K562 (cell line): ENCODE measurements around the gene DUS1L. TPM values are rescaled to one million over a fixed set of nuclear protein-coding genes. Genes with fewer than 3 reads are reported as not detected.

ENCODE experiments used
- AFF4 ChIP-seq: sonication (generic); formaldehyde crosslinking; IDR thresholded peaks from 2 replicates; pipeline ENCODE4 v1.8.0; 2023; ENCODE audit warnings: mild to moderate bottlenecking, missing genetic modification reagents
- ASH1L ChIP-seq: fragments of 450-650 bp; IDR thresholded peaks from 2 replicates; pipeline ENCODE4 v1.6.1; 2018; ENCODE audit warnings: borderline replicate concordance, mild to moderate bottlenecking, low read depth; ENCODE audit not compliant: partially characterized antibody
- CREM ChIP-seq: IDR thresholded peaks from 2 replicates; pipeline ENCODE4 v1.6.1; 2014; ENCODE audit warnings: antibody characterized with exemption, low read depth
- ESRRA ChIP-seq: fragments of 450-650 bp; IDR thresholded peaks from 2 replicates; pipeline ENCODE4 v1.6.1; 2014; ENCODE audit warnings: low read depth, mild to moderate bottlenecking, moderate library complexity, borderline replicate concordance
- HBP1 ChIP-seq: fragments of 450-650 bp; formaldehyde crosslinking; IDR thresholded peaks from 2 replicates; pipeline ENCODE4 v1.4.0; 2022; ENCODE audit warnings: missing genetic modification characterization
- MGA ChIP-seq: fragments of 450-650 bp; IDR thresholded peaks from 2 replicates; pipeline ENCODE4 v1.6.1; 2016; ENCODE audit warnings: mild to moderate bottlenecking, moderate library complexity
- POLR2G ChIP-seq: fragments of 200-400 bp; formaldehyde crosslinking; IDR thresholded peaks from 2 replicates; pipeline ENCODE4 v1.6.1; 2017; ENCODE audit warnings: low read depth, mild to moderate bottlenecking, antibody characterized with exemption, low read length, moderate library complexity
- XRCC3 ChIP-seq: fragments of 450-650 bp; IDR thresholded peaks from 2 replicates; pipeline ENCODE4 v1.6.1; 2017; ENCODE audit warnings: mild to moderate bottlenecking, moderate library complexity
- ZBTB17 ChIP-seq: fragments of 450-650 bp; formaldehyde crosslinking; IDR thresholded peaks from 2 replicates; pipeline ENCODE4 v1.4.0; 2020; ENCODE audit warnings: mild to moderate bottlenecking
- ZNF23 ChIP-seq: fragments of 250-450 bp; sonication (Bioruptor Pico); IDR thresholded peaks from 2 replicates; pipeline ENCODE4 v1.4.0; 2020; ENCODE audit warnings: mild to moderate bottlenecking
- polyA plus RNA-seq, 8 experiments: library from polyadenylated mRNA; depleted of rRNA in 4 of 8; stranded (reverse) in 5 of 8; unstranded in 3 of 8; fragments of >200 nt; fragmentation: Nextera tagmentation in 2 of 8; fragmentation: Illumina TruSeq in 1 of 8; extraction: Ambion mirVana in 2 of 8; extraction: Trizol in 1 of 8; gene quantifications; 2 replicates each; pipeline versions ENCODE4 v1.2.1 to v1.2.3, GENCODE V29; 2011 to 2014; ENCODE audit warnings: inconsistent platforms in 1 of 8, missing spikeins in 1 of 8
- total RNA-seq, 7 experiments: library from RNA; depleted of rRNA in 6 of 7; stranded (reverse); fragments of >200 nt in 6 of 7; fragmentation: Illumina TruSeq in 2 of 7; extraction: Trizol in 2 of 7; gene quantifications; 2 replicates each; pipeline versions ENCODE4 v1.2.1 to v1.2.3, GENCODE V29; 2011 to 2021; ENCODE audit warnings: low replicate concordance in 1 of 7

The DUS1L gene
- total and polyA plus RNA-seq, 9 of the 15 experiments (the other 6 are each of a cell fraction or from before 2014, with no cell fraction given), result 7.8 to 210 (median 83.9) TPM

GRCh38 chr17:82030470-82031302 is 34.9 kb downstream of the DUS1L start (continued):
- no peak; the same call in 1 of the 2 replicates for TF ChIP-seq MGA
- no peak for TF ChIP-seq XRCC3
- no peak for TF ChIP-seq ASH1L
- no peak for TF ChIP-seq ZBTB17 (CRISPR knock-in tag)
- no peak for TF ChIP-seq HBP1 (CRISPR knock-in tag)
- TF ChIP-seq POLR2G, result peak; percentile 78; the same call in 1 of the 2 replicates
- 0 out of 2 replicates have a peak, but pooled peaks have one; percentile 83 for TF ChIP-seq AFF4 (CRISPR knock-in tag)
- peak; percentile 24; the same call in 1 of the 2 replicates for TF ChIP-seq ESRRA
- peak; percentile 71 for TF ChIP-seq CREM
- no peak for TF ChIP-seq ZNF23
